ENCODE data around the gene RPS5. TPM values are rescaled to one million over a fixed set of nuclear protein-coding genes. Genes with fewer than 3 reads are reported as not detected.

RPS5 gene
- total RNA-seq, 1 donor from 2014 or later, result 1,974 TPM

DNA sequence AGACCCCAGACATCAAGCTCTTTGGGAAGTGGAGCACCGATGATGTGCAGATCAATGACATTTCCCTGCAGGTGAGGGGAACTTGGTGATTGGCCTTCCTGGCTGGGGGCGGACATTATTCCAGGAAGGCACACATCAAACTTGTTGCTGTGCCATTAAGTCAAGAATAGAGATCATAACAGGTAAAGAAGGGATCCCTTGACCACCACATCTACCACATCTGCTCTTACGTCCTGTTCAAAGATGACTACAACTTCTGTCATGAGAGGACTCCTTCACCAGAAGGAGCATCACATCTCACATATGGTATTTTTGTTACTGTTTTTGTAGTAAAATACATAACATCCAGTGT is 1.1 kb downstream of the RPS5 start:
- TF ChIP-seq, protein P1, sequence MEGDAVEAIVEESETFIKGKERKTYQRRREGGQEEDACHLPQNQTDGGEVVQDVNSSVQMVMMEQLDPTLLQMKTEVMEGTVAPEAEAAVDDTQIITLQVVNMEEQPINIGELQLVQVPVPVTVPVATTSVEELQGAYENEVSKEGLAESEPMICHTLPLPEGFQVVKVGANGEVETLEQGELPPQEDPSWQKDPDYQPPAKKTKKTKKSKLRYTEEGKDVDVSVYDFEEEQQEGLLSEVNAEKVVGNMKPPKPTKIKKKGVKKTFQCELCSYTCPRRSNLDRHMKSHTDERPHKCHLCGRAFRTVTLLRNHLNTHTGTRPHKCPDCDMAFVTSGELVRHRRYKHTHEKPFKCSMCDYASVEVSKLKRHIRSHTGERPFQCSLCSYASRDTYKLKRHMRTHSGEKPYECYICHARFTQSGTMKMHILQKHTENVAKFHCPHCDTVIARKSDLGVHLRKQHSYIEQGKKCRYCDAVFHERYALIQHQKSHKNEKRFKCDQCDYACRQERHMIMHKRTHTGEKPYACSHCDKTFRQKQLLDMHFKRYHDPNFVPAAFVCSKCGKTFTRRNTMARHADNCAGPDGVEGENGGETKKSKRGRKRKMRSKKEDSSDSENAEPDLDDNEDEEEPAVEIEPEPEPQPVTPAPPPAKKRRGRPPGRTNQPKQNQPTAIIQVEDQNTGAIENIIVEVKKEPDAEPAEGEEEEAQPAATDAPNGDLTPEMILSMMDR (IDR thresholded peaks at IDR 0.05), result no peak
- TF ChIP-seq POLR2AphosphoS5 (IDR thresholded peaks at IDR 0.05; ENCODE audit: insufficient read depth in 1 of 2, low read depth in 1 of 2) (no peak), POLR2A (IDR thresholded peaks at IDR 0.05) (no peak)
- Histone ChIP-seq H3K27ac (peak overlapping the region; percentile 89), H3K9me3 (no peaks in the 10 kb centered on the region), H3K4me3 (peak overlapping the region; percentile 76 to 91), H3K27me3 (no peaks in the 10 kb centered on the region), H3K4me1 (peaks cover 41% of the 10 kb centered on the region), H3K36me3 (peaks cover 0 to 40% of the 10 kb centered on the region in 2 donors)
- intact Hi-C loops (cut with DNase I), result no loop called here
- DNase-seq (ENCODE audit: extremely low spot score in 2 of 2), result no peak

DNA sequence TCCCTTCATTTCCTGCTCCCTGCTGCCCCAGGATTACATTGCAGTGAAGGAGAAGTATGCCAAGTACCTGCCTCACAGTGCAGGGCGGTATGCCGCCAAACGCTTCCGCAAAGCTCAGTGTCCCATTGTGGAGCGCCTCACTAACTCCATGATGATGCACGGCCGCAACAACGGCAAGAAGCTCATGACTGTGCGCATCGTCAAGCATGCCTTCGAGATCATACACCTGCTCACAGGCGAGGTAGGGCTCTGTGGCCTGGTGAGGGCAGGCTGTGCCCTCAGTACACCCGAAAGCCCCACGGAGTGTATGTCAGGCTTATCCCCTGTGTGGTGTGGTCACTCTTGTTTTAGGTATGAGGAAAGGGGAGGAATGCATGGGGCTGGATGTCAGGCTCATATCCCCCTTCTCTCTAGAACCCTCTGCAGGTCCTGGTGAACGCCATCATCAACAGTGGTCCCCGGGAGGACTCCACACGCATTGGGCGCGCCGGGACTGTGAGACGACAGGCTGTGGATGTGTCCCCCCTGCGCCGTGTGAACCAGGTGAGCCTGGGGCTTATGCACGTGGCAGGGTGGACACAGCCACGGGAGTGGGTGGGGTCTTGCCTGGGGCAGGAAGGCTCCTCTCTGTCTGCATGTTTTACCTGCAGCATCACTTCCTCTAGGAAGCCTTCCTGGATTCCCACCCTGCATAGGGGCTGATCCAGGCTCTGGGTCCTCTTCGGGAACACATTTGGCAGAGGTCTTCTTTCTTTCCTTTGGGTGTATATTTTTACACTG is 6.1 kb downstream of the RPS5 start:
- intact Hi-C loops (cut with DNase I), result no loop called here
- no peaks in the 10 kb centered on the region for H3K27me3 ChIP-seq
- no peaks in the 10 kb centered on the region for H3K9me3 ChIP-seq
- DNase-seq (ENCODE audit: extremely low spot score in 2 of 2), result no peak
- no peak overlapping the region for H3K4me3 ChIP-seq
- H3K36me3 ChIP-seq, result peaks cover 3 to 58% of the 10 kb centered on the region in 2 donors
- peaks cover 33% of the 10 kb centered on the region for H3K4me1 ChIP-seq
- TF ChIP-seq, protein P1 (IDR thresholded peaks at IDR 0.05), result no peak
- TF ChIP-seq POLR2A (IDR thresholded peaks at IDR 0.05) (no peak), POLR2AphosphoS5 (IDR thresholded peaks at IDR 0.05; ENCODE audit: insufficient read depth in 1 of 2, low read depth in 1 of 2) (no peak)
- H3K27ac ChIP-seq, result no peak overlapping the region

DNA sequence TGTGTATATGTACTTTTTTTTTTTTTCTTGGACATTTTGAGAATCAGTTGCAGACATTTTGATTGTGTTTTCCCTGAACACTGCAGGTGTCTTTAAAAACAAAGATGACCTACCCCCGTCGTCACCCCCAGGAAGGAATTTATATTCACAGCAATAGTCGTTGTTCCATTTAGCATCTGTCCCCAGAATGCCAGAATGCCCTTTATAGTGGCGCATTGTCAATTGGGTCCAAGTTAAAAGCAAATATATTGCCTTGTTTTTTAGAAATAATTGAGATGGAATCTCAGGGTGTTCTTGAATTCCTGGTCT is 6.6 kb downstream of the RPS5 start:
- H3K4me1 ChIP-seq, result peaks cover 27% of the 10 kb centered on the region
- intact Hi-C loops (cut with DNase I), result no loop called here
- TF ChIP-seq, protein P1 (IDR thresholded peaks at IDR 0.05), result no peak
- TF ChIP-seq POLR2A (IDR thresholded peaks at IDR 0.05), result no peak
- TF ChIP-seq POLR2AphosphoS5 (IDR thresholded peaks at IDR 0.05; ENCODE audit: insufficient read depth in 1 of 2, low read depth in 1 of 2), result no peak
- DNase-seq (ENCODE audit: extremely low spot score in 2 of 2), result no peak
- no peak overlapping the region for H3K27ac ChIP-seq
- H3K36me3 ChIP-seq, result peaks cover 3 to 53% of the 10 kb centered on the region in 2 donors
- H3K9me3 ChIP-seq, result no peaks in the 10 kb centered on the region
- H3K4me3 ChIP-seq, result no peak overlapping the region
- H3K27me3 ChIP-seq, result no peaks in the 10 kb centered on the region

DNA sequence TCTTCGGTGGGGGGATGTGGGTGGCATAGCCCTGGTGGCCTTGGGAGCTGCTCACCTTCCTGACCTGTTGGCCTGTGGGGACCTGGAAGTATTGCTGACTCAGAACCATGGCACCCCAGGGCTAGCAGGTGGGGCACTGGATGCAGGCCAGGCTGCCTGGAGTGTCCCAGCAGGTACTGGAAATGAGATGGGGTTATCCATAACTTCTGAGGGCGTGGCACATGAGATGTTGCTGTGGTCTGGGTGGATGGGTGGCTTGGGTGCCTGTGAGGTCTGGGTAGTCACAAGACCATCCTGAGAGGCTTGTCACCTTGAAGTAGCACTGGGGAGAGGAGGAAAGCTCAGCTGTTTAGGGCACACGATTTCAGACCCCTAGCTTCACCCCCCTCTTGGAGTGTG is 7.8 kb downstream of the RPS5 start:
- H3K27ac ChIP-seq, result peak overlapping the region; percentile 36
- H3K9me3 ChIP-seq, result no peaks in the 10 kb centered on the region
- intact Hi-C loops (cut with DNase I), result no loop called here
- TF ChIP-seq POLR2AphosphoS5 (IDR thresholded peaks at IDR 0.05; ENCODE audit: insufficient read depth in 1 of 2, low read depth in 1 of 2) (no peak), POLR2A (IDR thresholded peaks at IDR 0.05) (no peak)
- TF ChIP-seq, protein P1 (IDR thresholded peaks at IDR 0.05), result no peak
- no peaks in the 10 kb centered on the region for H3K27me3 ChIP-seq
- peaks cover 3 to 44% of the 10 kb centered on the region in 2 donors for H3K36me3 ChIP-seq
- peaks cover 27% of the 10 kb centered on the region for H3K4me1 ChIP-seq
- DNase-seq (ENCODE audit: extremely low spot score in 2 of 2), result no peak
- no peak overlapping the region for H3K4me3 ChIP-seq

DNA sequence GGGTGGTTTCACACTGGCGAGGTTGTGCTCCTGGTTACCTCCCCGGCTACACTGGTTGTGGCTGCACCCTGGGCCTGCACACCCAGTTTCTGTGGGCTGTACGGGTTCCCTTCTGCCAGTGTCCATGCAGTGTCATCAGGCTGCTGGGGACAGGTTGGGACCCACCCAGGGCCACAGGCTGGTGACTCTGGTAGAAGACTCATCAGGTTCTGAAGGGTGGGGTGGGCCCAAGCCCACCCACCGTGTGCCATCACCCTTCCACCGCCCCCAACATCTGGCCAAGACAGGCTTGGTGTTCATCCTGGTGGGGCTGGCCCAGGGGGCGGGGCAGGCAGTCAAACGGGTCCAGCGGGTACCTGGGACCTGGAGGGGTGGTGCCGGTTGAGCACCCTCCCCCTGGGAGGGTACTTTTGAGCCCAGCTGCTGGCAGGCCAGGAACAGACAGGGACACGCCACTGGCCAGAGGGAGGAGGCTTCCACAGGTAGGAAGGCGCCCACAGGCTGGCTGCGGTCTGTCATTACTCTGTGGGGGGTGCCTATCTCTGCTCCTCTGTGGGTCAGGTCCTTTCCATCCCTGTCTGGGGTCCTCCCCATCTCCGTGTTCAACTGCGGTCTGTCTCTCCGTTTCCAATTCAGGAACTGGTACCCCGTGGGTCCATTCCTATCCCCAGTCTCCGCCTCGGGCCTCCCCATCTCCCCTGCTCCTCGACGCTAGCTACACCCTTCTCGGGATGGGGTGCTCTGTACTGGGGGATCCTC is 8.3 kb downstream of the RPS5 start, which contains the start of gene RNF225:
Gene RNF225 (plus strand): TSS at position 437 of the 759 bp plus-strand sequence. CDS start 434 bp downstream, outside the sequence.
- peak within 1 kb of the TSS; percentile 57 for H3K27ac ChIP-seq
- DNase-seq (ENCODE audit: extremely low spot score in 2 of 2), result no peak
- H3K9me3 ChIP-seq, result no peaks in the 10 kb centered on the region
- peak in 1 of 2 donors; percentile 60 for TF ChIP-seq POLR2AphosphoS5 (IDR thresholded peaks at IDR 0.05; ENCODE audit: insufficient read depth in 1 of 2, low read depth in 1 of 2)
- TF ChIP-seq, protein P1 (IDR thresholded peaks at IDR 0.05), result no peak
- H3K36me3 ChIP-seq, result peaks cover 3 to 43% of the 10 kb centered on the region in 2 donors
- peak within 1 kb of the TSS; percentile 26 to 39 for H3K4me3 ChIP-seq
- H3K4me1 ChIP-seq, result peaks cover 28% of the 10 kb centered on the region
- intact Hi-C loops (cut with DNase I), result no loop called here
- H3K27me3 ChIP-seq, result no peaks in the 10 kb centered on the region
